HG03025 (cell line): ENCODE data around the gene COA3.

Source experiments
- ATAC-seq: cut with Tn5 transposase; IDR thresholded peaks from one replicate; pipeline ENCODE4 v1.9.1; 2021; ENCODE audit warnings: mild to moderate bottlenecking, moderate library complexity; ENCODE audit not compliant: unreplicated experiment, low FRiP score

The COA3 gene

DNA sequence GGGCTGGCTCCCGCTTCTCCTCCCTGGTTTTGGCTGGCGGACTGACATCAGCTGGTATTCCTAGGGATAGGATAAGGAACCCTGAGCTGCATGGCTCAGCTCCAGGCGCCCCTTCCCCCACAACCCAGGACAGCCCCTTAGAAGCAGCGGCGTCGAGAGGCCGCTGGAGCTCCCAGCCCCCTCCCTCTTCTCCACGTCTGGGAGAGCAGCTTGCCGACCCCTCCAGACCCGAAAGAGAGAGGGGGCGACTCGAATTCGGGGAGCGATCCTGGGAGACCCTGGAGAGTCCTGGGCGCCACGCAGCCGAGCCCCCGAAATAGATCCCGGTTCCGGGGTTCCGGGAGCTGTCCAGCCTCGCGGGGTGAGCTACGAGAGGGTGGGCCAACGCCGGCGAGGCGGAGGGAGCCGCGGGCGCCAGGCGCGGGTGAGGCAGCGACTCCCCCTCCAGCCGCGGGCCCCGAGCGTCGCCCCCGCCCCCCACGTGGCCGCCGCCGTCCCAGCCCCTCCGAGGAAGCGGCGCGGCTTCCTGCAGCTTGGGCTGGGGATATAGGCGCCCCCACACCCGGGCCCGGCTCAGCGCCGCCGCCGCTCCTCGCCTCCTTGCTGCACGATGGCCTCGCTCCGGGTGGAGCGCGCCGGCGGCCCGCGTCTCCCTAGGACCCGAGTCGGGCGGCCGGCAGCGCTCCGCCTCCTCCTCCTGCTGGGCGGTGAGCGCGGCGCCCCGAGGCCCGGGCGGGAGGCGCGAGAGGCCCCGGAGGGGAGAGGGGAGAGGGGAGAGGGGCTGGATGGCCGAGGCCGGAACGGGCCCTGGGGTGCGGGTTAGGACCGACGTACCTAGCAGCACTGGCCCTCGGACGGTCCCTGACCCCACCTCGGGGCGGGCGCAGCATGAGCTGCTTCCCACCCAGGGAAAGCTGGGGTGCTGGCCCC, 37.6 kb downstream of the COA3 start, which contains the start of gene RAMP2:
Gene RAMP2, plus strand, starts transcription at position 576 of the 930 bp plus-strand sequence. Its CDS starts 35 bp downstream, at position 611.
- no peak for ATAC-seq

DNA sequence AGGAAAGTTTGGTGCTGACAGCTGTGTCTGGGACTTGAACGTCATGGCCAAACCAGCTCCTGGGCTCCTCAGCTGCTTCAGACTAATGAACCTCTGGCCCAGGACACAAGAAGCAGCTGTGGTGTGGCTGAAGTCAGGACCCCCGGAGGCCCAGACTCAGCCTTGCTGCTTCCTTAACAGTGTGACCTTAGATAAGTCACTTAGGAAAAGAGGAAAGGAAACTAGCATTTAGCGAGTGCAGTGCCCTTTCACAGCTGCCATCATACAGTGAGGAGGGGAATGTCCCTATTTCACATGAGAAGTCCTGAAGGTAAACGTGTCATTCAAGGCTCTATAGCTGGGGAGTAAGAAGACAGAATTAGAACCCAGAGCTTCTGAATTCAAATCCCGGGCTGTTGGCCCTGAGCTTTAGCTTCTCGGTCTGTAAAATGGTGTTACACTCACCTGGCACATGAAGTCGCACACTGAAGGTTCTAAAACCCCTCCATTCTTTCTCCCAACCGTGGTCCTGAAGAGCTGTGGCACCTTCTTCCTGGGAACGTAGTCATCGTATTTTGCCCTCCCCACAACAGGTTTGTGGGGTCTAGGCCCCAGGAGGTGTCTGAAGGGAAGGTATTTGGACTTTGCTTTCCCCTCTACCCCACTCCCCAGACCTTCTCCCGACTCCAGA, 38.4 kb downstream of the COA3 start:
- no peak for ATAC-seq

DNA sequence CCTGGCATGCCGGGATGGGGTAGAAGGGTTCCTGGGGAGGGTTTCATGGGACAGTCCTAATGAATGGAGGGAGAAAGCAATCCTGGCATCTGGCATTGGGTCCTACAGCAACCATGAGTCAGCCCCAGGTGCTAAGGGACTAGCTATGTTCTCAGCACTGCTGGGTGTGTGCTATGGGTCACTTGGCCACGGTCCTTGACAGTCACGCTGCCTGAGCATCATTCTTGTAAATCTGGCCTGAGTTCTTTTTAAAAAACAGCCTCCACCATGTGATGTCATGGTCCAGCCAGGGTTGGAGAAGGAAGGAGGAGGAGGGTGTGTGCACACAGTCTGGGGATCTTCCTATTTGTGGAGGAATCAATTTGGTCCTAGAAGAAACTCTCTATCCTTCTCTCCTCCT, 43.7 kb downstream of the COA3 start:
- ATAC-seq: no peak

- no peak for ATAC-seq
These were observed 46.9 kb downstream of the COA3 start for GRCh38 chr17:42751628-42752027.

DNA sequence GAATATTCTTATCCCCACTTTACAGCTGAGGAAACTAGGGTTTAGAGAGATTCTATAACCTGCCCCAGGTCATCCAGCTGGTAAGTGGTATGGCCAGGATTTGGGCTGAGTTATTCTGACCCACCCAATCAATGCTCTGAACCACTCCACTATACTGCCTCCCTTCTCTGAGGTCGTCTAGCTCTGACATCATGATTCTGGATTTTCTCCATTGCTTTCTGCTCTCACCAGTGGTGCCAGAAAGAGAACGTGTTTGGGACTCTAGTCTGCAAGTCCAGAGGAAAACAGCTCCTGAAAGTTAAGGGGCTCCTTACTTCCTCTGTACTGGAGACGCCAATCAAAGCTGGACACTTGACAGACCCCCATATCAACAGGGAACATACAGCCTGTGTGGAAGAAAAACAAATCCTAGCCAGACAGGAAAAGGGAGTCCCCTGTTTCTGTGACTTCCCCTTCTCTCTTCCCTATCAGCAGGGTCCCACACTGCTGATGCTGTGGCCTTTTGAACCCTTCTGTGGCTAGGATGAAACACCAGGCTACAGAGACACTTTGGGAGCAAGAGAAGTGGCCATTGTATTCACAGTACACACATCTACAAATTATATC, 47.7 kb downstream of the COA3 start:
- ATAC-seq: no peak

GRCh38 chr17:42748908-42749798, 49.4 kb downstream of the COA3 start:
- no peak for ATAC-seq

DNA sequence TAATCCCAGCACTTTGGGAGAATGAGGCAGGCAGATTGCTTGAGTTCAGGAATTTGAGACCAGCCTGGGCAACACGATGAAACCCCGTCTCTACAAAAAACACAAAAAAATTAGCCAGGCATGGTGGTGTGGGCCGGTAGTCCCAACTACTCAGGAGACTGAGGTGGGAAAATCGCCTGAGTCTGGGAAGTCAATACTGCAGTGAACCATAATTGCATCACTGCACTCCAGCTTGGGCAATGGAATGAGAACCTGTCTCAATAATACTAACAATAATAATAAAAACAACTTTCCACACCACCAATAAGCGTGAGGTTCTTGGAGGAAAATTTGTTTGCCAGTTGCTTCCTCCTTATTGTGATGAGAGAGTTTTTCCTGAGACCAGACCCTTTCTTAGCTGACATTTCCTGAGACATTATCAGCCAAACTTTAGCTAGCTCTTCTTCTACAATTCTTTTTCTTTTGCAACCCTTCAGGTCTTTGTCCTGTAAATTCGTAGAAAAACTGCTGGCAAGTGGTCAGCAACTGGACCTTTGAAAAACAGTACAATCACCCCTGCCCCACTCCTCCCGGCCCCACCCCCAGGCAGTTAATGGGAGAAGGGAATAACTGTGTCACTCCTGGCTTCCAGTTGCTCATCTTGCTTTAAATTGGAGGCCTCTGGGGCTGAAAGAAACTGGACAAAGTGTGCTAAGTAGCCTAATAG, 50.1 kb downstream of the COA3 start:
- ATAC-seq: no peak
